AG09319 (cell line): ENCODE measurements around the gene HHATL.

ENCODE experiments used
- DNase-seq: peaks from one replicate; pipeline ENCODE4 v3.0.0-alpha.2; 2010; ENCODE audit warnings: low read depth; ENCODE audit errors: extremely low read depth
- TF ChIP-seq, protein P1 (sequence below): IDR thresholded peaks from 2 replicates; pipeline ENCODE4 v1.5.1; 2011; ENCODE audit warnings: low read depth, mild to moderate bottlenecking, inconsistent platforms, low read length, moderate library complexity

HHATL gene

DNA sequence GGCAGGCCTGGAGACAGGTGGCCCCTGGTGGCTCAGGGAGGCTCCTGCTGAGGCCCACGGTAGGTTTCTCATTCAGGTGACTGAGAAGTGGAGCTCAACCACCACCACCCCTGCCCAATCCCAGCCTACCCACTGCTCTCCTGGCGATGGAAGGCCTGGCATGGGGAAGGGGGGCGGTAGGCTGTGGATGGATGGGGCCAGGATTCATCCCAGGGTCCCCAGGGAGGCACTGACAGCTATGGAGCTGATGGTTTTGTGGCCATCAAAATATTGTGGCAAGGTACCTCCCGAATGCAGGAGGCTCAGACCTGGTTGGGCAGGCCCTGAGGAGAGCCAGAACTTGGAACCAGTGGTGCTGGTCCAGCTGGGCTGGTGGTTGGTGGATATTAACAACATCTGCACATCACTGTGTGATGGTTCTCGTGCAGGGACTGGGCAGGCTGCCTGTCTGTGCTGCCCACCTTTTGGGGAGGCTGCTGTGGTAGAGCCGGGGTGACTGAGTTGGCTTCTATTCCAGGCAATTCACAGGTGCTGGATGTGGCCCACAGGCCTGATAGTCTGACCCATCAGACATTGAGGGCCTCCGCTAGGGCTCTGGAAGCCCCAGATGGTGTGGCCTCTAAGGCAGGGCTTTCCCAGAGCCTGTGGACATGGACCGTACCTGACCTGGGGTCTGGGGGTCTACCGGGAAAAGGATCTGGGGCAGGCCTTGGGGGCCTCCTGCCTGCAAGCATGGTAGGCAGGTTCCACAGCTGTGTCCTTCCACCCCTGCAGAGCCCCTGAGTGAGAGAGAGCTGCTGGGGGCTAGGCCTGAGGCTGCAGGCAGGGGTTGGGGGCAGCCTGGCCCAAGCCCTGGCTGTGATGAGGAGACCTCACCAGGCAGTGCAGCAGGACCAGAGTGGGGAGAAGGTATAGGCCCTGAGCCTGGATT, 45.7 kb downstream of the HHATL start:
- TF ChIP-seq, protein P1, sequence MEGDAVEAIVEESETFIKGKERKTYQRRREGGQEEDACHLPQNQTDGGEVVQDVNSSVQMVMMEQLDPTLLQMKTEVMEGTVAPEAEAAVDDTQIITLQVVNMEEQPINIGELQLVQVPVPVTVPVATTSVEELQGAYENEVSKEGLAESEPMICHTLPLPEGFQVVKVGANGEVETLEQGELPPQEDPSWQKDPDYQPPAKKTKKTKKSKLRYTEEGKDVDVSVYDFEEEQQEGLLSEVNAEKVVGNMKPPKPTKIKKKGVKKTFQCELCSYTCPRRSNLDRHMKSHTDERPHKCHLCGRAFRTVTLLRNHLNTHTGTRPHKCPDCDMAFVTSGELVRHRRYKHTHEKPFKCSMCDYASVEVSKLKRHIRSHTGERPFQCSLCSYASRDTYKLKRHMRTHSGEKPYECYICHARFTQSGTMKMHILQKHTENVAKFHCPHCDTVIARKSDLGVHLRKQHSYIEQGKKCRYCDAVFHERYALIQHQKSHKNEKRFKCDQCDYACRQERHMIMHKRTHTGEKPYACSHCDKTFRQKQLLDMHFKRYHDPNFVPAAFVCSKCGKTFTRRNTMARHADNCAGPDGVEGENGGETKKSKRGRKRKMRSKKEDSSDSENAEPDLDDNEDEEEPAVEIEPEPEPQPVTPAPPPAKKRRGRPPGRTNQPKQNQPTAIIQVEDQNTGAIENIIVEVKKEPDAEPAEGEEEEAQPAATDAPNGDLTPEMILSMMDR = no peak
- no peak for DNase-seq

DNA sequence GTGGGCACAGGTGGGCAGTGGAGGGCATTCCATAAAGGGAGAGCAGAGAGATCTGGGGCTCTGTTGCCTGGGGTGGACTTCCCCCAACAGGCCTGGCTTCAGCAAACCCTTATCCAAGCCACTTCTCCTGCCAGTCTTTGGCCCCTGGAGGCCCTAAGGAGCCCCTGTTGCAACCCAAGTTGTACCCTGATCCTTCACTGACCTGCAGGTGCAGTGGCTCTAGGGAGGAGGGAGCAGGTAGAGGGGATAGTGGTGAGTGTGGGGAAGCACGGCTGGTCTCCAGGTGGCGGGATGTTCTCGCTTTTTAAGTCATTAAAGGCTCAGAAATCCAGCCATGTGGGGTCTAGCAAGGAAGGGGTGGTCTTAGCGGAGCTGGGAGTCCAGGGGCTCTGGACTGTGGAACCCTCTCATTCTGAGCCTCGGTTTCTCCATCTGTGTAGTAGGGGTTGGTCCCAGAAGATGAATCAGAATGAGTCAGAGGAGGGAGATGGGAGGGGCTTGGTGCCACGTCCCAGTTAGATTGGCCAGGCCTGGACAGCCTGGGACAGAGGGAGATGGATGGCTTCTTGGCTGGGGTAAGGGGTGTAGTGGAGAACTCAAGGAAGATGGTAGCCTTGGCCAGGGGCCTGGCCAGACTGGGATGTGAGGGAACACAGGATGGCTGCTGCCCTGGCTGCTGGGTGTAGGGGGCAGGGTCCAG, 46.5 kb downstream of the HHATL start:
- TF ChIP-seq, protein P1 = no peak

GRCh38 chr3:42655331-42655888, 47.2 kb downstream of the HHATL start:
- DNase-seq = no peak

More for the DNA sequence above, 46.5 kb downstream of the HHATL start:
- DNase-seq = no peak

DNA sequence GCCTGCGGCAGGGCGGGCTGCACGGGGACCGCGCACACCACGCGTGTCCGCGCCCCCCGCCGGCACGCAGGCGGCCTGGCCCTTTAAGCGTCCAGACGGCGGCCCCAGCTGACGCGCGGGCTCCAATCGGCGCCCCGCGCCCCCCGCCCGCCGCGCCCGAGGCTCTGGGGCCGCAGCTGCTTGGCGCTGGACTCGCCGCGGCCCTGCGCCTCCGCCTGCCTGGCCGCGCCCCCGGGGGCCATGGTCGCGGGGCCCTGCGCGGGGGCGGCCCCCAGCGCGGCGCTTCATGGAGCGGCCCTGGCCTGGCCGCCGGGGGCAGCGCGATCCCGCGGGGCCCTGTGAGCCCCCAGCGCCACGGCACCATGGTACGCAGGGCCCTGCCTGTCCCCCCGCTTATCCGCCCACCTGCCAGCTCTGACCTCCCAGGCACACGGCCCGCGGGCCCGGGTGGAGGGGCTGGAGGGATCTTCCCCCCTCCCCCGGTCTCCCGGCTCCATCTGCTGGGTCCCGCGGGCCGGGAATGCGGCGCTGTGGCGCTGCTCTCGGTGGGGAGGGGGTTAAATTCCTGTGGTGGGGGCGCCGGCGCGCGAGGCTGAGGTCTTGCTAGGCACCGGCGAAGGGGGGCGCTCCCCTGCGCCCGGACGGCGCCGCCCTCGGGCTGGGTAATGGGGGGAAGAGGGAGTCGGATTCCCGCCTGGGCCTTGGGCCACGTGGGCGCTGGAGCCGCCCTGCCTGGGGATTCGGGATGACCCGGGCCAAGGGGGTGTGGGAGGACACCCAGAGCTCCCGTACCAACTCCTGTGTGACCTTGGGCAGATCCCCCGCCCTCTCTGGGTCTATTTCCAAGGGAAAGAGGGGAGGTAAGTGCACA, 48.0 kb downstream of the HHATL start:
- TF ChIP-seq, protein P1 = peak; percentile 17

More at GRCh38 chr3:42655331-42655888, 47.2 kb downstream of the HHATL start:
- TF ChIP-seq, protein P1 = no peak

GRCh38 chr3:42653560-42654330, 48.9 kb downstream of the HHATL start, which contains the start of gene ZBTB47:
Gene ZBTB47, plus strand, starts transcription at chr3:42653697. Its CDS starts 4,659 bp downstream, at chr3:42658356.
- no peak for DNase-seq
- TF ChIP-seq, protein P1 = no peak

More for the DNA sequence above, 48.0 kb downstream of the HHATL start:
- DNase-seq = no peak

DNA sequence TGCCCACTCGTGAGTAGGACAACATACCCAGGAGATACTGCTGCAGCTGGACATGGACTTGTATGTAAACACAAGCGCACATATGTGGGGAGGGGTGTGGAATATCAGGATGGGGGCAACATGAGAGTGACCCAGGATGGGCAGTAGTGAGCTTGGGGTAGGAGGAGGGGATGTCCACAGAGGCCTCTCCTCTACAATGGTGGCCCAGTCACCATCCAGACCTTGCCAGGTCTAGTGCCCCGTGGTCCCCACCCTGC, 49.4 kb downstream of the HHATL start:
- TF ChIP-seq, protein P1 = no peak
- DNase-seq = no peak
